Measurements from ENCODE around the gene RTL10.

DNA sequence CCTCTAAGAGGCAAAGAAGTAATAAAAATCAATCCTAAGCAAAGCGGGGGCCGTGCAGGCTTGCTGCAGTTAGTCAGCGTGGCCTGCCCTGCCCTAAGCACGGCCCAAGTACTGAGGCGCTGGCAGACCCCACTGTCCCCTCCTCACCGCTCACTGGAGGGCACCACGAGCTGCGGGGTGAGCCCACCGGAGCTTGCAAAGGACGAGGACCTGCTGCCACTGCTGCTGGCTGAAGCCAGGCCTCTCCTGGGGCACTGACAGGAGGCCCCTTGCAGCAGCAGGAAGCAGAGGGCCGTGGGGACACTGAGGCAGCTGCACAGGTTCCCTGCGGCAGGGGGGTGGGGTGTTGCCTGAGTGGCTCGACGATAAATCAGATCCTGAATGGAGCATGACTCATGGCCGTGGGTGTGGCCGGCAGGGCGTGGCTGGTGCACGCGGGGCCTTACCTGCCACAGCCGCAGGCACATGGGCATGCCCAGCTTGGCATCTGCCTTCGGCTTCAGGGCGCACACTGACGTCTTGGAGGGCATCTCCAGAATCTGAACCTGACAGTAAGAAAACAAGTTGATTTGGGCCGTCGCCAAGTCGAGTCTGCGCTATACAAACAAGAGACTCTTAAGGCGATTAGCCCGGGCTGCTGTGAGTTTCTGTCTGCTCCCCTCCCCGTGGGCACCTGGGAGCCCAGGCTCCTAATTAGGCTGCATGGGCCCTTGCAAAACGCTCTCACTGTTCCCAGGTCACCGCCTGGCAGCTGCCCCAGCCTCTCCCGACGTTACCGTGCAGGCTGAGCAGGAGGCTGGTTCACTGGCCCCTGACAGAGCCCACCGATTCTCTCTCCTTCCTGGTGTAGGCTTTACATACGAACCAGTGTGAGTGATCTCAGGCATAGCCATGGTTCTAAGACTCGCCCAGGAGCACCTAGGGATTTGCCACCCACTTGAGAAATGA is 48.2 kb downstream of the RTL10 start:
- TF ChIP-seq FOS (IDR thresholded peaks at IDR 0.05; ENCODE audit: low read depth, low read length) (no peak), MXI1 (IDR thresholded peaks at IDR 0.05; ENCODE audit: borderline replicate concordance, low read depth, low read length) (no peak), RAD21 (IDR thresholded peaks at IDR 0.05; ENCODE audit: low read length) (no peak), CEBPB (IDR thresholded peaks at IDR 0.05; ENCODE audit: low read depth, low read length) (no peak), POLR2A (IDR thresholded peaks at IDR 0.05; ENCODE audit: low read depth, low read length) (no peak), MAZ (IDR thresholded peaks at IDR 0.05; ENCODE audit: borderline replicate concordance, low read depth, low read length) (no peak), BHLHE40 (IDR thresholded peaks at IDR 0.05; ENCODE audit: low read depth, low read length) (no peak), RFX5 (IDR thresholded peaks at IDR 0.05; ENCODE audit: low read depth, low read length) (no peak), RCOR1 (IDR thresholded peaks at IDR 0.05; ENCODE audit: insufficient replicate concordance, low read length) (no peak), SMC3 (IDR thresholded peaks at IDR 0.05; ENCODE audit: low read depth, low read length) (no peak)
- TF ChIP-seq, protein P1, sequence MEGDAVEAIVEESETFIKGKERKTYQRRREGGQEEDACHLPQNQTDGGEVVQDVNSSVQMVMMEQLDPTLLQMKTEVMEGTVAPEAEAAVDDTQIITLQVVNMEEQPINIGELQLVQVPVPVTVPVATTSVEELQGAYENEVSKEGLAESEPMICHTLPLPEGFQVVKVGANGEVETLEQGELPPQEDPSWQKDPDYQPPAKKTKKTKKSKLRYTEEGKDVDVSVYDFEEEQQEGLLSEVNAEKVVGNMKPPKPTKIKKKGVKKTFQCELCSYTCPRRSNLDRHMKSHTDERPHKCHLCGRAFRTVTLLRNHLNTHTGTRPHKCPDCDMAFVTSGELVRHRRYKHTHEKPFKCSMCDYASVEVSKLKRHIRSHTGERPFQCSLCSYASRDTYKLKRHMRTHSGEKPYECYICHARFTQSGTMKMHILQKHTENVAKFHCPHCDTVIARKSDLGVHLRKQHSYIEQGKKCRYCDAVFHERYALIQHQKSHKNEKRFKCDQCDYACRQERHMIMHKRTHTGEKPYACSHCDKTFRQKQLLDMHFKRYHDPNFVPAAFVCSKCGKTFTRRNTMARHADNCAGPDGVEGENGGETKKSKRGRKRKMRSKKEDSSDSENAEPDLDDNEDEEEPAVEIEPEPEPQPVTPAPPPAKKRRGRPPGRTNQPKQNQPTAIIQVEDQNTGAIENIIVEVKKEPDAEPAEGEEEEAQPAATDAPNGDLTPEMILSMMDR (conservative IDR thresholded peaks at IDR 0.05; ENCODE audit: low read depth, low read length): no peak
- TF ChIP-seq, protein P2, sequence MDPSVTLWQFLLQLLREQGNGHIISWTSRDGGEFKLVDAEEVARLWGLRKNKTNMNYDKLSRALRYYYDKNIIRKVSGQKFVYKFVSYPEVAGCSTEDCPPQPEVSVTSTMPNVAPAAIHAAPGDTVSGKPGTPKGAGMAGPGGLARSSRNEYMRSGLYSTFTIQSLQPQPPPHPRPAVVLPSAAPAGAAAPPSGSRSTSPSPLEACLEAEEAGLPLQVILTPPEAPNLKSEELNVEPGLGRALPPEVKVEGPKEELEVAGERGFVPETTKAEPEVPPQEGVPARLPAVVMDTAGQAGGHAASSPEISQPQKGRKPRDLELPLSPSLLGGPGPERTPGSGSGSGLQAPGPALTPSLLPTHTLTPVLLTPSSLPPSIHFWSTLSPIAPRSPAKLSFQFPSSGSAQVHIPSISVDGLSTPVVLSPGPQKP (IDR thresholded peaks at IDR 0.05; ENCODE audit: borderline replicate concordance, low read depth, low read length): no peak
